Stomach (tissue), 9 donors: ENCODE results near the gene C3orf22. TPM values are rescaled to one million over a fixed set of nuclear protein-coding genes. Genes with fewer than 3 reads are reported as not detected.

Experiments used
- DNase-seq, 2 donors: peaks; one replicate each; pipeline versions ENCODE4 v3.0.0 to v3.0.0-alpha.2; 2013 to 2019
- H3K27ac ChIP-seq, 5 donors: fragments of 200-600 bp in 4 of 5; sonication (generic) in 4 of 5; one replicate each; pipeline ENCODE4 v1.5.1; 2013 to 2019; ENCODE audit warnings: mild to moderate bottlenecking in 1 of 5, moderate library complexity in 1 of 5
- H3K27me3 ChIP-seq, 3 donors: fragments of 200-600 bp; sonication (generic); one replicate each; pipeline ENCODE4 v1.5.1; 2017 to 2019; ENCODE audit warnings: mixed run types in 1 of 3
- H3K36me3 ChIP-seq, 4 donors: fragments of 200-600 bp; sonication (generic); 1 replicate in 3 of 4; 2 replicates in 1 of 4; pipeline ENCODE4 v1.5.1; 2016 to 2019
- H3K4me1 ChIP-seq, 4 donors: fragments of 200-600 bp; sonication (generic); one replicate each; pipeline ENCODE4 v1.5.1; 2016 to 2019
- H3K4me3 ChIP-seq, 4 donors: fragments of 200-600 bp; sonication (generic) in 3 of 4; one replicate each; pipeline ENCODE4 v1.5.1; 2016 to 2019; ENCODE audit warnings: mild to moderate bottlenecking in 1 of 4
- H3K9me3 ChIP-seq, 4 donors: fragments of 200-600 bp; sonication (generic); one replicate each; pipeline ENCODE4 v1.5.1; 2016 to 2019
- CTCF ChIP-seq, 7 experiments: fragments of 450-650 bp in 4 of 7; fragments of 200-600 bp in 3 of 7; sonication (generic) in 3 of 7; IDR thresholded peaks; one replicate each; pipeline ENCODE4 v1.5.1; 2016 to 2019; ENCODE audit warnings: antibody characterized with exemption in 7 of 7, control low read depth in 2 of 7, mild to moderate bottlenecking in 1 of 7
- EP300 ChIP-seq: sonication (generic); formaldehyde crosslinking; IDR thresholded peaks from one replicate; pipeline ENCODE4 v1.6.1; 2017; ENCODE audit warnings: antibody characterized with exemption
- POLR2A ChIP-seq, 4 donors: fragments of 450-650 bp; IDR thresholded peaks; one replicate each; pipeline ENCODE4 v1.6.1; 2016; ENCODE audit warnings: antibody characterized with exemption in 4 of 4, control low read depth in 2 of 4, mild to moderate bottlenecking in 1 of 4, moderate library complexity in 1 of 4
- POLR2AphosphoS5 ChIP-seq, 3 donors: sonication (generic); formaldehyde crosslinking; IDR thresholded peaks; one replicate each; pipeline ENCODE4 v1.6.1; 2016; ENCODE audit warnings: antibody characterized with exemption in 3 of 3
- WGBS, 5 donors: extraction: QIAGEN DNeasy Blood & Tissue Kit in 3 of 5; methylation state at CpG; one replicate each; pipeline versions ENCODE4 v1.1.5 to v1.1.7; 2013 to 2018; 5-methylcytosine and 5-hydroxymethylcytosine counted together
- intact Hi-C: fragments of 100-400 bp; cut with DNase I; formaldehyde crosslinking; loops from one replicate; pipeline ENCODE4 v1.15.1; 2023; ENCODE audit warnings: low total_unique reads
- polyA plus RNA-seq, 3 donors: library from polyadenylated mRNA; stranded (reverse); fragments of 200-250 nt; gene quantifications; one replicate each; pipeline ENCODE4 v1.2.3, GENCODE V29; 2013
- total RNA-seq, 5 donors: library from RNA; depleted of rRNA; stranded (reverse); fragments of >200 nt; gene quantifications; one replicate each; pipeline versions ENCODE4 v1.1.0 to v1.2.3, GENCODE V29; 2014 to 2016
- donor health status: healthy with polysubstance abuse.
- donor health status: Bipolar disorder and iron deficiency.
- donor health status: healthy.

C3orf22 gene
- total and polyA plus RNA-seq, 8 donors = not detected

GRCh38 chr3:126538966-126539365, 19.8 kb downstream of the C3orf22 start:
- 42 to 51% (median 48%) methylated on average over 5 of the region's 5 CpGs for WGBS, 5 donors
- Histone ChIP-seq H3K36me3 (no peaks in the 10 kb centered on the region), H3K27ac (no peak overlapping the region), H3K9me3 (peaks cover 0 to 6% (median 2%) of the 10 kb centered on the region in 4 donors), H3K4me1 (peaks cover 0 to 21% (median 6%) of the 10 kb centered on the region in 4 donors), H3K4me3 (no peak overlapping the region), H3K27me3 (peaks cover 0 to 77% (median 15%) of the 10 kb centered on the region in 3 donors)
- no peak for DNase-seq
- TF ChIP-seq POLR2AphosphoS5 (IDR thresholded peaks at IDR 0.05) (no peak), CTCF (IDR thresholded peaks at IDR 0.05) (no peak)
- intact Hi-C loops = no loop called here

- Histone ChIP-seq H3K4me3 (no peak overlapping the region), H3K27ac (no peak overlapping the region), H3K36me3 (no peaks in the 10 kb centered on the region), H3K4me1 (peaks cover 0 to 21% (median 6%) of the 10 kb centered on the region in 4 donors), H3K9me3 (peaks cover 0 to 6% (median 2%) of the 10 kb centered on the region in 4 donors), H3K27me3 (peaks cover 0 to 72% (median 15%) of the 10 kb centered on the region in 3 donors)
- WGBS, 5 donors = 65 to 80% (median 73%) methylated on average over 8 to 9 of the region's 9 CpGs
- DNase-seq = no peak
- TF ChIP-seq POLR2AphosphoS5 (IDR thresholded peaks at IDR 0.05) (no peak), POLR2A (IDR thresholded peaks at IDR 0.05) (no peak), EP300 (no peak), CTCF (IDR thresholded peaks at IDR 0.05) (no peak)
- intact Hi-C loops = no loop called here
Measured at GRCh38 chr3:126538316-126538715, 20.4 kb downstream of the C3orf22 start.

- Histone ChIP-seq H3K27me3 (peaks cover 0 to 67% (median 14%) of the 10 kb centered on the region in 3 donors), H3K4me3 (no peak overlapping the region), H3K9me3 (peaks cover 0 to 6% (median 2%) of the 10 kb centered on the region in 4 donors), H3K36me3 (no peaks in the 10 kb centered on the region), H3K27ac (no peak overlapping the region), H3K4me1 (peaks cover 0 to 21% (median 6%) of the 10 kb centered on the region in 4 donors)
- peak in 1 of 2 donors; percentile 25 for DNase-seq
- TF ChIP-seq CTCF (IDR thresholded peaks at IDR 0.05) (no peak), POLR2AphosphoS5 (IDR thresholded peaks at IDR 0.05) (no peak), EP300 (no peak), POLR2A (IDR thresholded peaks at IDR 0.05) (no peak)
- intact Hi-C loops = no loop called here
- WGBS, 5 donors = 66 to 77% (median 69%) methylated on average over 6 to 10 of the region's 10 CpGs
Measured at GRCh38 chr3:126537730-126538281, 20.9 kb downstream of the C3orf22 start.

- intact Hi-C loops = no loop called here
- Histone ChIP-seq H3K4me3 (no peak overlapping the region), H3K9me3 (peaks cover 0 to 6% (median 2%) of the 10 kb centered on the region in 4 donors), H3K36me3 (no peaks in the 10 kb centered on the region), H3K4me1 (peaks cover 0 to 21% (median 6%) of the 10 kb centered on the region in 4 donors), H3K27me3 (peaks cover 0 to 61% (median 9%) of the 10 kb centered on the region in 3 donors), H3K27ac (no peak overlapping the region)
- no peak for DNase-seq
- 71 to 80% (median 75%) methylated on average over 8 to 9 of the region's 9 CpGs for WGBS, 5 donors
- TF ChIP-seq POLR2AphosphoS5 (IDR thresholded peaks at IDR 0.05) (no peak), CTCF (IDR thresholded peaks at IDR 0.05) (no peak)
Measured at GRCh38 chr3:126537116-126537729, 21.5 kb downstream of the C3orf22 start.
